ENCODE data around the gene FKBP1A. TPM values are rescaled to one million over a fixed set of nuclear protein-coding genes. Genes with fewer than 3 reads are reported as not detected.
A peak's percentile ranks its signal among the peaks of the same experiment; 100 is the strongest.

FKBP1A gene
- total RNA-seq, 1 donor from 2014 or later, result 291 TPM

DNA sequence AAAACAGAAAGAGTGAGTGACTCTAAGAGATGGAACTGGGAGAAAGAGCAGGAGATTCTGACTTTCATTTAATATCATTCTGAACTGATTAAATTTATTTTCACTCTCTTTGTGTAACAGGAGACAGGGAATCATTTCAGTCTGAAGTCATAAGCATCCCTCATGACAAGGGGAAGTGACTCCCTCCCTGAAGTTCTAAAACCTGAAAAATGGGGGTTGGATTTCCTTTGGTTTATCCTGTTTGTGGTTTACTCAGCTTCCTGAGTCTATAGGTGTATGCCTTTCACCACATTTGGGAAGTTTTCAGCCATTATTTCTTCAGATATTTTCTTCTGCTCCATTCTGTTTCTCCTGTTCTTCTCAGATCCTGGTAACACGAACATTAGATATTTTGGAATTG lies 3.4 kb upstream of the FKBP1A start:
- TF ChIP-seq, protein P1, sequence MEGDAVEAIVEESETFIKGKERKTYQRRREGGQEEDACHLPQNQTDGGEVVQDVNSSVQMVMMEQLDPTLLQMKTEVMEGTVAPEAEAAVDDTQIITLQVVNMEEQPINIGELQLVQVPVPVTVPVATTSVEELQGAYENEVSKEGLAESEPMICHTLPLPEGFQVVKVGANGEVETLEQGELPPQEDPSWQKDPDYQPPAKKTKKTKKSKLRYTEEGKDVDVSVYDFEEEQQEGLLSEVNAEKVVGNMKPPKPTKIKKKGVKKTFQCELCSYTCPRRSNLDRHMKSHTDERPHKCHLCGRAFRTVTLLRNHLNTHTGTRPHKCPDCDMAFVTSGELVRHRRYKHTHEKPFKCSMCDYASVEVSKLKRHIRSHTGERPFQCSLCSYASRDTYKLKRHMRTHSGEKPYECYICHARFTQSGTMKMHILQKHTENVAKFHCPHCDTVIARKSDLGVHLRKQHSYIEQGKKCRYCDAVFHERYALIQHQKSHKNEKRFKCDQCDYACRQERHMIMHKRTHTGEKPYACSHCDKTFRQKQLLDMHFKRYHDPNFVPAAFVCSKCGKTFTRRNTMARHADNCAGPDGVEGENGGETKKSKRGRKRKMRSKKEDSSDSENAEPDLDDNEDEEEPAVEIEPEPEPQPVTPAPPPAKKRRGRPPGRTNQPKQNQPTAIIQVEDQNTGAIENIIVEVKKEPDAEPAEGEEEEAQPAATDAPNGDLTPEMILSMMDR (IDR thresholded peaks at IDR 0.05), result no peak
- DNase-seq (no peak), ATAC-seq (no peak)
- peak overlapping the region; percentile 53 for H3K27ac ChIP-seq
- no peaks in the 10 kb centered on the region for H3K9me3 ChIP-seq
- H3K4me3 ChIP-seq, result no peak overlapping the region
- H3K27me3 ChIP-seq (ENCODE audit: low read depth), result peaks cover 4% of the 10 kb centered on the region
- no peaks in the 10 kb centered on the region for H3K36me3 ChIP-seq
- peaks cover 22% of the 10 kb centered on the region for H3K4me1 ChIP-seq
- intact Hi-C loops (cut with DNase I), result loop anchor here (10.0 kb wide), 1 partner anchor 81 kb away; no protein-coding TSS in a partner anchor

DNA sequence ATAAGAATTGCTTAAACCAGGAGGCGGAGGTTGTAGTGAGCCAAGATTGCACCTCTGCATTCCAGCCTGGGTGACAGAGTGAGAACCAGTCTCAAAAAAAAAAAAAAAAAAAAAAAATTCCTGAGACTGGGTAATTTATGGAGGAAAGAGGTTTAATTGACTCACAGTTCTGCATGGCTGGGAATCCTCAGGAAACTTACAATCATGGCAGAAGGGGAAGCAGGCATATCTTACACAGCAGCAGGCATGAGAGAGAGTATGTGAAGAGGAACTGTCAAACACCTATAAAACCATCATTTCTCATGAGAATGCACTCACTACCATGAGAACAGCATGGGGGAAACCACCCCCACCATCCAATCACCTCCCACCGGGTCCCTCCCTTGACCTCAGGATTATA lies 1.8 kb upstream of the FKBP1A start:
- Histone ChIP-seq H3K27me3 (ENCODE audit: low read depth) (peaks cover 4% of the 10 kb centered on the region), H3K4me3 (no peak overlapping the region), H3K27ac (no peak overlapping the region), H3K4me1 (peaks cover 36% of the 10 kb centered on the region), H3K36me3 (peaks cover 3% of the 10 kb centered on the region), H3K9me3 (no peaks in the 10 kb centered on the region)
- intact Hi-C loops (cut with DNase I), result loop anchor here (10.0 kb wide), 1 partner anchor 80 kb away; no protein-coding TSS in a partner anchor
- TF ChIP-seq, protein P1 (IDR thresholded peaks at IDR 0.05), result no peak
- ATAC-seq (no peak), DNase-seq (no peak)

DNA sequence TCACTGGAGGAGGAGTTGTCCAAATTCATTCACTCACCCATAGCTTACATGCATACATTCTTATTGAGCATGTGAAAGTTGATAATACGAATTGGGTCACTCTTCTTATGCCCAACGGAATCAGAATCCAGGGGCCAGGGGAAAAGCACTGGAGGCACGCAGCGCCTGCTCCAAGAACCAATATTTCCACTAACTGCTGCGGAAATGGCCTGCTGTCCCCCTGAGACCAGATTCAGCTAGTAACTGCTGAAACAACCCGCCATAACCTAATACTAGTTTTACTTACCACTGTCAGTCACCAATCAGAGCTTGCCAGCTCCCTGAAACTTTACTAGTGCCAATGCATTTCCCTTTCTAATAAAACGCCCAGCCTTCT lies 641 bp upstream of the FKBP1A start:
- Histone ChIP-seq H3K9me3 (no peaks in the 10 kb centered on the region), H3K4me1 (peaks cover 48% of the 10 kb centered on the region), H3K4me3 (peak overlapping the region; percentile 74), H3K27ac (peak overlapping the region; percentile 87), H3K36me3 (peaks cover 6% of the 10 kb centered on the region), H3K27me3 (ENCODE audit: low read depth) (peaks cover 4% of the 10 kb centered on the region)
- TF ChIP-seq, protein P1 (IDR thresholded peaks at IDR 0.05), result no peak
- DNase-seq, result no peak
- intact Hi-C loops (cut with DNase I), result loop anchor here (10.0 kb wide), 1 partner anchor 79 kb away; no protein-coding TSS in a partner anchor
- ATAC-seq, result no peak

DNA sequence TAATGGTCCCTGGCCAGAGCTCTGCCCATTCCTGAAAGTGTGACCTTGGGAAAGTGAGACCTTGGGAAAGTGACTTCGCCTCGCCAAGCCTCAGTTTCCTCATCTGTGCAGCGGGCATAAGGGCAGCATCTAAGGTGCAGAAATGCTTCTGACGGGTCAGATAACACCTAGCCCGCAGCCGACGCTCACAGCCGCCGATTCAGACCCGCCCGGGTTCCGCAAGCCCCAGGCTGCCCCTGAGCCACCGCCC lies 486 bp downstream of the FKBP1A start:
- H3K36me3 ChIP-seq, result peaks cover 6% of the 10 kb centered on the region
- peak overlapping the region; percentile 87 for H3K27ac ChIP-seq
- intact Hi-C loops (cut with DNase I), result loop anchor here (10.0 kb wide), 1 partner anchor 78 kb away; no protein-coding TSS in a partner anchor
- peaks cover 59% of the 10 kb centered on the region for H3K4me1 ChIP-seq
- peak overlapping the region; percentile 74 for H3K4me3 ChIP-seq
- TF ChIP-seq, protein P1 (IDR thresholded peaks at IDR 0.05), result no peak
- H3K9me3 ChIP-seq, result no peaks in the 10 kb centered on the region
- peaks cover 4% of the 10 kb centered on the region for H3K27me3 ChIP-seq (ENCODE audit: low read depth)
- no peak for DNase-seq
- peak; percentile 50 to 57 for ATAC-seq

DNA sequence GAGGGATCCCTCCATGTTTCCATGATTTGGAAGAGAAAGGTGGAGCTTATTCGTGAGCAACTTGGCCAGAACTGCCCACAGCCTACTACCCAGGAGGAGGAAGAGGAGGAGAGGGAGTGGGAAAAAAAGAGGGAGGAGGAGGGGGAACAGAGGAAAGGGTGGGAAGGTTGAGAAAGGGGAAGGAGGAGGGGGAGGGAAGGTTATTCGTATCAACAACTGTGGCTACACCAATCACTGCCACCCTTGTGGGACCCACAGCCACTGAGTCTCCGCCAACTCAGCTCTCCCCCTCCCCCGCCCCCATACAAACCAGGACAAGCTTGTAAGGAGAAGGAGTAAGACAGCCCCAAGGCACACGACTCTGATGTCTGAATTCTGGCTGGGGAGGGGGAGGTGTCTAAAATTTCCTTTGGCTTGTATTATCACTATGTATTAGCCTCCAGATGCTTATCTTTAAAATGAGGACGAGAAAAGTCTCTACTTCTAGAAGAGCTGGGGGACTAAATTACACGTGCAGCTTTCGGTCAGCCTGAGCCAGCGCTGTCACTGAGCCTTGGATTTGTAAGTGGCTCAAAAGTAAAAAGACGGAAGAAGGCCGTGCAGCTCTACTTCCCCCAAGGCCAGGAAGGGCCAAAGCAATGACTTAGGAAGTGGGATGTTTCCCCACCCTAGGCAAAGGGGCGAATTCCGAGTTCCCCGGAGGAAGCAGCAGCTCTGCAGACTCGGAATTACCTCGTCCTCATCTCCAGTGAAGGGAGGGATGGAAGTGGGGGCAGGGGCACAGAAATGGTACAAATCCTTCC lies 1.0 kb downstream of the FKBP1A start:
- peak; percentile 58 for DNase-seq
- H3K27me3 ChIP-seq (ENCODE audit: low read depth), result peaks cover 4% of the 10 kb centered on the region
- TF ChIP-seq, protein P1 (IDR thresholded peaks at IDR 0.05), result no peak
- peak overlapping the region; percentile 87 for H3K27ac ChIP-seq
- intact Hi-C loops (cut with DNase I), result loop anchor here (10.0 kb wide), 1 partner anchor 77 kb away; no protein-coding TSS in a partner anchor
- peak overlapping the region; percentile 74 for H3K4me3 ChIP-seq
- H3K9me3 ChIP-seq, result no peaks in the 10 kb centered on the region
- peaks cover 6% of the 10 kb centered on the region for H3K36me3 ChIP-seq
- peak; percentile 14 to 37 for ATAC-seq
- H3K4me1 ChIP-seq, result peaks cover 64% of the 10 kb centered on the region
